Suprapubic skin (tissue), 4 donors: ENCODE results near the gene GPC5. TPM values are rescaled to one million over a fixed set of nuclear protein-coding genes. Genes with fewer than 3 reads are reported as not detected.

Experiments
- DNase-seq, 2 donors: peaks; one replicate each; pipeline ENCODE4 v3.0.0-alpha.2; 2019; ENCODE audit warnings: low spot score in 2 of 2
- H3K27ac ChIP-seq: fragments of 200-600 bp; sonication (generic); one replicate; pipeline ENCODE4 v1.5.1; 2019
- H3K27me3 ChIP-seq: fragments of 200-600 bp; sonication (generic); one replicate; pipeline ENCODE4 v1.5.1; 2019
- H3K36me3 ChIP-seq: fragments of 200-600 bp; sonication (generic); one replicate; pipeline ENCODE4 v1.5.1; 2019
- H3K4me1 ChIP-seq: fragments of 200-600 bp; sonication (generic); one replicate; pipeline ENCODE4 v1.5.1; 2019
- H3K4me3 ChIP-seq: fragments of 200-600 bp; sonication (generic); one replicate; pipeline ENCODE4 v1.5.1; 2019; ENCODE audit warnings: mild to moderate bottlenecking
- H3K9me3 ChIP-seq: fragments of 200-600 bp; sonication (generic); one replicate; pipeline ENCODE4 v1.5.1; 2019
- CTCF ChIP-seq, 2 donors: fragments of 200-600 bp in 1 of 2; fragments of 450-650 bp in 1 of 2; sonication (generic) in 1 of 2; IDR thresholded peaks; one replicate each; pipeline ENCODE4 v1.5.1; 2016 to 2019; ENCODE audit warnings: antibody characterized with exemption in 2 of 2, mild to moderate bottlenecking in 1 of 2, moderate library complexity in 1 of 2
- EP300 ChIP-seq: sonication (generic); formaldehyde crosslinking; IDR thresholded peaks from one replicate; pipeline ENCODE4 v1.6.1; 2017; ENCODE audit warnings: antibody characterized with exemption
- POLR2A ChIP-seq, 2 donors: fragments of 450-650 bp; IDR thresholded peaks; one replicate each; pipeline ENCODE4 v1.6.1; 2017; ENCODE audit warnings: antibody characterized with exemption in 2 of 2, mild to moderate bottlenecking in 2 of 2, moderate library complexity in 2 of 2
- POLR2AphosphoS5 ChIP-seq, 3 donors: sonication (generic); formaldehyde crosslinking; IDR thresholded peaks; one replicate each; pipeline ENCODE4 v1.6.1; 2017; ENCODE audit warnings: antibody characterized with exemption in 3 of 3
- whole genome bisulfite sequencing: methylation state at CpG from one replicate; pipeline ENCODE4 v1.1.5; 2018; 5-methylcytosine and 5-hydroxymethylcytosine counted together
- total RNA-seq, 4 donors: library from RNA; depleted of rRNA; stranded (reverse); fragments of >200 nt; gene quantifications; one replicate each; pipeline ENCODE4 v1.1.0, GENCODE V29; 2016

The GPC5 gene
- total RNA-seq, 4 donors from 2014 or later, result 0.55 TPM; not detected in 3

DNA sequence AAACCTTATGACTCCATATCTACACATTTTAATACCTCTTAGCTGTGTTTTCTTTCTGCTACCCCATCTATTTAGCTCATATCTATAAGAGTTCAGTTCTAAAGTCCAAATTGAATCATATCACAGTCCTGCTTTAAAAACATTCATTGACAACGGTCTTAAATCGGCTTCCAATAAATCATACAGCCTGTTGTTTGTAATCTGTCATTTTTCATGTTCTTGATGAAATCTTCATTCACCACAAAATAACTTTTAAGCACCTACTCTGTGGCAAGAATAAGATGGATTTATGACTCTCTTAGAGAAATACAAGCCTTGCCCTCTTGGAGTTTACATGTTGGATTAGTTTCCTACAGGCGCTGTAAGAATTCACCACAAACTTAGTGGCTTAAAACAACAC, 1377.2 kb downstream of the GPC5 start:
- DNase-seq, result no peak
- Histone ChIP-seq H3K9me3 (no peaks in the 10 kb centered on the region), H3K4me1 (no peaks in the 10 kb centered on the region), H3K27me3 (no peaks in the 10 kb centered on the region), H3K27ac (no peak overlapping the region), H3K36me3 (no peaks in the 10 kb centered on the region), H3K4me3 (no peak overlapping the region)
- WGBS, result 61% methylated on average over 3 of the region's 3 CpGs
- TF ChIP-seq POLR2AphosphoS5 (IDR thresholded peaks at IDR 0.05) (no peak), CTCF (IDR thresholded peaks at IDR 0.05) (no peak), EP300 (no peak)

DNA sequence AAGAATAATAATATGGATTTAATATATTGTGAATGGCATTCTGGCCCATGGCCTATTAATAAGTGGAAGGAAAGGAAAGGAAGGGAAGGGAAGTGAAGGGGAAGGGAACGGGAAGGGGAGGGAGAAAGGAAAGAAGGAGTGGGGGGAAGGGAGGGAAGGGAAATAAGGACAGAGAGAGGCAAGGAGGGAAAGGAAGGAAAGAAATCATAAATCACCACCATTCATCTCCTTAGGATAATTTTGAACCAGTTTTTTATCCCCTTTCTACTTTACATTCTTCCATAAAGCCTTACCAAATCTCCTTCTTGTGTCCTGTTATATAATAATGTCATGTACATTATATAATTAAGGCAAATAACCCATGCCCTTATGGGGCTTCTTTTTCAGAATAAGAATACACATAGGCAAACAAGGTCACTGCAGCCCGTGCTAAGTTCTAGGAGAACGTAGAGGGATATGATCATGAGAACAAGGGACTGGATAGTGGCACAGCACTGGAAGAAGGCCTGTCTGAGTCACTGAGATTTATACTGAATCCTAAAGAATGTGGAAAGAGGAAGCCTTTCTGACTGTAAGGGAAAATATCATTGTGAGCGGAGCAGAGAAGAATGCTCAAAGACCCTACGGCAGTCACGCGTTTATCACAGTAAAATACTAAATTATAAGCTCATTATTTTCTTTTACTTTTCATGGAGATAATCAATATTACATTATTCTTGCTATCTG, 1383.7 kb downstream of the GPC5 start:
- Histone ChIP-seq H3K9me3 (no peaks in the 10 kb centered on the region), H3K36me3 (no peaks in the 10 kb centered on the region), H3K27me3 (no peaks in the 10 kb centered on the region), H3K4me3 (no peak overlapping the region), H3K4me1 (no peaks in the 10 kb centered on the region), H3K27ac (no peak overlapping the region)
- DNase-seq, result no peak
- WGBS, result 76% methylated on average over 7 of the region's 7 CpGs
- no peak for TF ChIP-seq POLR2A (IDR thresholded peaks at IDR 0.05)
- no peak for TF ChIP-seq POLR2AphosphoS5 (IDR thresholded peaks at IDR 0.05)
- TF ChIP-seq CTCF (IDR thresholded peaks at IDR 0.05), result no peak
- TF ChIP-seq EP300, result no peak

- no peak for DNase-seq
- 22% methylated on average over 1 of the region's 1 CpG for WGBS
- peaks cover 6% of the 10 kb centered on the region for H3K4me1 ChIP-seq
- no peak overlapping the region for H3K4me3 ChIP-seq
- no peaks in the 10 kb centered on the region for H3K36me3 ChIP-seq
- H3K9me3 ChIP-seq, result no peaks in the 10 kb centered on the region
- TF ChIP-seq EP300 (no peak), POLR2A (IDR thresholded peaks at IDR 0.05) (no peak), CTCF (IDR thresholded peaks at IDR 0.05) (no peak), POLR2AphosphoS5 (IDR thresholded peaks at IDR 0.05) (no peak)
- no peak overlapping the region for H3K27ac ChIP-seq
- no peaks in the 10 kb centered on the region for H3K27me3 ChIP-seq
These were observed 1404.4 kb downstream of the GPC5 start for GRCh38 chr13:92802776-92803175.

GRCh38 chr13:92804346-92804745, 1405.9 kb downstream of the GPC5 start:
- WGBS, result 87% methylated on average over 1 of the region's 1 CpG

More at GRCh38 chr13:92804346-92804745, 1405.9 kb downstream of the GPC5 start:
- no peak overlapping the region for H3K27ac ChIP-seq
- H3K9me3 ChIP-seq, result no peaks in the 10 kb centered on the region
- no peaks in the 10 kb centered on the region for H3K27me3 ChIP-seq
- H3K4me1 ChIP-seq, result peaks cover 6% of the 10 kb centered on the region
- no peak for DNase-seq
- no peaks in the 10 kb centered on the region for H3K36me3 ChIP-seq
- H3K4me3 ChIP-seq, result no peak overlapping the region
- TF ChIP-seq CTCF (IDR thresholded peaks at IDR 0.05) (no peak), POLR2AphosphoS5 (IDR thresholded peaks at IDR 0.05) (no peak), EP300 (no peak), POLR2A (IDR thresholded peaks at IDR 0.05) (no peak)
